ENCODE data around the gene GTPBP10. TPM values are rescaled to one million over a fixed set of nuclear protein-coding genes. Genes with fewer than 3 reads are reported as not detected.

GTPBP10 gene
- total RNA-seq, 2 donors from 2014 or later: 7.4 to 16.2 TPM

DNA sequence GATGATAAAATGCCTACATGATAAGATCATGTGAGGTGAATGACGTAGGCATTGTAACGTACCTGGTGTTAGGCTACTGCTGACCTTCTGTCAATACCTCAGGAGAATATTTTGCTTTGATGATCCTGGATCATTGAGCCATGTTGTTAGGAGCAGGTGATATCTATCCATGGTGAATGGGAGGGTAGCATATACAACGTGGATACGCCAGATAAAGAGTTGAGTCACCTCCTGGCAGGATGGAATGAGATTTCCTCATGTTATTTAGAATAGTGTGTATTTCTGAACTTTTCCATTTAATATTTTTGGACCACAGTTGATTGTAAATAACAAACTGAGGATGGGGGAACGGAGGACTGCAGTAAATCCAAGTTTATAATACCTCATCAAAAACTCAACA, 45.0 kb downstream of the GTPBP10 start:
- DNase-seq (ENCODE audit: low spot score): no peak
- Histone ChIP-seq H3K27me3 (replicated peaks; ENCODE audit: insufficient read depth) (no peaks in the 10 kb centered on the region), H3K9me3 (no peaks in the 10 kb centered on the region), H3K4me3 (no peak overlapping the region), H3K36me3 (no peaks in the 10 kb centered on the region), H3K27ac (no peak overlapping the region), H3K4me1 (ENCODE audit: control insufficient read depth in 1 of 2, low read depth in 2 of 2) (no peaks in the 10 kb centered on the region)
- no peak for ATAC-seq (ENCODE audit: insufficient number of reproducible peaks, low FRiP score, low read depth)
- TF ChIP-seq, protein P1, sequence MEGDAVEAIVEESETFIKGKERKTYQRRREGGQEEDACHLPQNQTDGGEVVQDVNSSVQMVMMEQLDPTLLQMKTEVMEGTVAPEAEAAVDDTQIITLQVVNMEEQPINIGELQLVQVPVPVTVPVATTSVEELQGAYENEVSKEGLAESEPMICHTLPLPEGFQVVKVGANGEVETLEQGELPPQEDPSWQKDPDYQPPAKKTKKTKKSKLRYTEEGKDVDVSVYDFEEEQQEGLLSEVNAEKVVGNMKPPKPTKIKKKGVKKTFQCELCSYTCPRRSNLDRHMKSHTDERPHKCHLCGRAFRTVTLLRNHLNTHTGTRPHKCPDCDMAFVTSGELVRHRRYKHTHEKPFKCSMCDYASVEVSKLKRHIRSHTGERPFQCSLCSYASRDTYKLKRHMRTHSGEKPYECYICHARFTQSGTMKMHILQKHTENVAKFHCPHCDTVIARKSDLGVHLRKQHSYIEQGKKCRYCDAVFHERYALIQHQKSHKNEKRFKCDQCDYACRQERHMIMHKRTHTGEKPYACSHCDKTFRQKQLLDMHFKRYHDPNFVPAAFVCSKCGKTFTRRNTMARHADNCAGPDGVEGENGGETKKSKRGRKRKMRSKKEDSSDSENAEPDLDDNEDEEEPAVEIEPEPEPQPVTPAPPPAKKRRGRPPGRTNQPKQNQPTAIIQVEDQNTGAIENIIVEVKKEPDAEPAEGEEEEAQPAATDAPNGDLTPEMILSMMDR (IDR thresholded peaks at IDR 0.05): no peak

DNA sequence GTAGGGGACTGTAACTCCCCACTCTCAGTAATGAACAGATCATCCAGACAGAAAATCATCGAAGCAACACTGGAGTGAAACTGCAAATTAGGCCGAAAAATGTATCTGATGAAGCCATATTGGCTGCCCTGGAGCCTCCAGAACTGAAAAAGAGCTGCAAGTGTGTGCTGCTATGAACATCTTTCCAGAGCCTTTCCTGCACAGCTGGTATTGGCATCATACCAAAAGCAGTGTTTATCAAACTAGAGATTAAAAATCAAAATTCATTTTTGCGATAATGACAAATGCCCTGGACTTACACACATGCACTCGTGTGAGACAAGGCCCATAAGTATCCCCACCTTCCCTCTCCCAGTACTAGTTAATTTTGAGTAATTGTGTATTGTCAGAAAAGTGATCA, 49.9 kb downstream of the GTPBP10 start:
- Histone ChIP-seq H3K4me1 (ENCODE audit: control insufficient read depth in 1 of 2, low read depth in 2 of 2) (no peaks in the 10 kb centered on the region), H3K36me3 (no peaks in the 10 kb centered on the region), H3K27ac (no peak overlapping the region), H3K27me3 (replicated peaks; ENCODE audit: insufficient read depth) (no peaks in the 10 kb centered on the region), H3K4me3 (no peak overlapping the region), H3K9me3 (peaks cover 14% of the 10 kb centered on the region)
- DNase-seq (ENCODE audit: low spot score) (no peak), ATAC-seq (ENCODE audit: insufficient number of reproducible peaks, low FRiP score, low read depth) (no peak)
- TF ChIP-seq, protein P1 (IDR thresholded peaks at IDR 0.05): no peak

DNA sequence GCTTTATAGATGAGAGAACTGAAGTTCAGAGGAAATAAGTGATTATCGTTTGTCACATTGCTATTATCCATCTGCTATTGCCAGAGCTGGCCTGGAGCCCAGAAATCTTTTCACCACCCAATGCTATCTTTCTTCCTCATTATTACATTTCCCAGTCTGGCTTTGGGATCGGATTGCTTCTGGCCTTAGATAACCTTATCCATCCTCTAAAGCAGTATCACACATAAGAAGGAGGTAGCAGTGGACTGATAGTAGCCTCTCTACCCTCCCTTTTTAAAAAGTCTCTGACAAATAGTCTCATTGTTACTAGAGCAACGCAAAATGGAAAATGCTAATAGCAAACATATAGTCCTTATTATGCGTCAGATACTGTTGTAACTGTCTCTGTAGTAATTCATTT, 55.5 kb downstream of the GTPBP10 start:
- Histone ChIP-seq H3K27ac (no peak overlapping the region), H3K27me3 (replicated peaks; ENCODE audit: insufficient read depth) (no peaks in the 10 kb centered on the region), H3K4me1 (ENCODE audit: control insufficient read depth in 1 of 2, low read depth in 2 of 2) (no peaks in the 10 kb centered on the region), H3K4me3 (no peak overlapping the region), H3K36me3 (no peaks in the 10 kb centered on the region), H3K9me3 (peaks cover 14% of the 10 kb centered on the region)
- no peak for ATAC-seq (ENCODE audit: insufficient number of reproducible peaks, low FRiP score, low read depth)
- TF ChIP-seq, protein P1 (IDR thresholded peaks at IDR 0.05): no peak
- DNase-seq (ENCODE audit: low spot score): no peak

DNA sequence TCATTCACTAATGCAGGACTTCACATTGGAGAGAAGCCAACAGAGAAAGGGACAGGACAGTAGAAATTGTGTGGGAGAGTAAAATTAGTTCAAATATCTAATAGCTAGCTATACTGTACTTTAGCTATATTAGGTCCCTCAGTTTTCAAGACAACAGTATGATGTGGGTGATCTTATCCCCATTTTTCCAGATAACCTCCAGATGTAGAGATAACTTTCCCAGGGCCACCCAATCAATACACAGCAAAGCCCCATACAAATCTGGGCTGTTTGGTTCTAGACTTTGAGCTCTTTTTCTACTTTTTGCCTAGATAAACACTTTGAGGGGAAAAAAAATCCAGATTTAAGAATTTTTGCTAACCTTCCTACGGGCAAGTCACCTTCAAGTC, 56.3 kb downstream of the GTPBP10 start:
- Histone ChIP-seq H3K36me3 (no peaks in the 10 kb centered on the region), H3K4me3 (peak overlapping the region; percentile 79), H3K4me1 (ENCODE audit: control insufficient read depth in 1 of 2, low read depth in 2 of 2) (no peaks in the 10 kb centered on the region), H3K27ac (peak overlapping the region; percentile 83 to 88), H3K9me3 (peaks cover 14% of the 10 kb centered on the region), H3K27me3 (replicated peaks; ENCODE audit: insufficient read depth) (no peaks in the 10 kb centered on the region)
- ATAC-seq (ENCODE audit: insufficient number of reproducible peaks, low FRiP score, low read depth) (no peak), DNase-seq (ENCODE audit: low spot score) (no peak)
- TF ChIP-seq, protein P1 (IDR thresholded peaks at IDR 0.05): no peak

DNA sequence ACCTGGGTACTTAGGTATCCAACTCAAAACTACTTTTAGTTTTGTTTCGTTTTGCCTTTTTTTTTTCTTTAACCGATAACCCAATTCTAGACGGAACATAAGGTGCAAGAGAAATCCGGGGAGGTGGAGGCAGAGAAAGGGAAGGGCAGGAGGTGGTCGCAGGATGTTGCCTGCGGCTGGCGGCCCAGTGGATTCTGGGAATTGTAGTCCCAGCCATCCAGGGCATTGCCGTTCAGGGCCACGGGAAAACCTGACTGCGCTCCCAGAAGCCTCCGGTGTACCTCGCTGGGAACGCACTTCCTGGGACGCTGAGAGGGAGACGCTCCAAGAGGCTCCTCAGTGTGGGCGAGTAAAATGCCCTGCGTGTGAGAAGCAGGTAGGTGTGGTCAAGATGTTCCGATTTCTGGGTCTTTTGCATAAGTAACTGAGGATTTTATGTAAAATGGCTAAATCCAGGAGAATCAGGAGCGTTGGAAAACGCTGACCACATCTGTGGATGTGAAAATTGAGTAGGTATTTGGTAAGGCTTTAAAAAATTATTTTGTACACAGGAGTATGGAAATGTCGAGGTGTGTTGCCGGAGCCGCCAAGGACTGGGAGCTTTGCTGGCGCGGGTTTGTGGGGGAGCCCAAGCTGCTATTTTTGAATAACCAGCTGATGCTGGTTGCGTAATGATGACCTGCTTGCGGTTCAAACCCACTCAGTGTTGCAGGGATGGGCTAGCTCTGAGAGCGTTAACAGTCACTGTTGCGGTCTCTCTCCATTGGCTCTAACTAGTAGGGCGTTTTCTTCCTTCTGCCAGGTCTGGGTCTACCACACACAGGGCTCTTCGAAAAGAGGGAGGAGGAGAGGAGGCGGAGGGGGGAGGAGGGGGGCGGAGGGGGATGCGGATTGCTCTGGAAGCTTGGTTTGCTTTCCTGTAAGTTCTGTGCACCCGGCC, 56.9 kb downstream of the GTPBP10 start, which contains the start of gene CLDN12:
Gene CLDN12, plus strand, starts transcription at position 288 of the 940 bp plus-strand sequence. CDS start 9,216 bp downstream, outside the sequence.
- no peaks in the 10 kb centered on the region for H3K36me3 ChIP-seq
- peak within 1 kb of the TSS; percentile 83 to 88 for H3K27ac ChIP-seq
- H3K4me3 ChIP-seq: peak within 1 kb of the TSS; percentile 79
- TF ChIP-seq, protein P1 (IDR thresholded peaks at IDR 0.05): no peak
- peak; percentile 97 for ATAC-seq (ENCODE audit: insufficient number of reproducible peaks, low FRiP score, low read depth)
- no peaks in the 10 kb centered on the region for H3K4me1 ChIP-seq (ENCODE audit: control insufficient read depth in 1 of 2, low read depth in 2 of 2)
- peaks cover 13% of the 10 kb centered on the region for H3K9me3 ChIP-seq
- H3K27me3 ChIP-seq (replicated peaks; ENCODE audit: insufficient read depth): no peaks in the 10 kb centered on the region
- peak; percentile 58 for DNase-seq (ENCODE audit: low spot score)
